EH (cell line): ENCODE results near the gene CDIP1.
"Not testable (repeated sequence)": the region's sequence is repeated elsewhere in the genome, so short reads cannot be mapped to it uniquely, and the experiment has no call there.

Experiments
- DNase-seq: peaks from one replicate; pipeline ENCODE4 v3.0.0-alpha.2; 2015; ENCODE audit warnings: low read depth

The CDIP1 gene

DNA sequence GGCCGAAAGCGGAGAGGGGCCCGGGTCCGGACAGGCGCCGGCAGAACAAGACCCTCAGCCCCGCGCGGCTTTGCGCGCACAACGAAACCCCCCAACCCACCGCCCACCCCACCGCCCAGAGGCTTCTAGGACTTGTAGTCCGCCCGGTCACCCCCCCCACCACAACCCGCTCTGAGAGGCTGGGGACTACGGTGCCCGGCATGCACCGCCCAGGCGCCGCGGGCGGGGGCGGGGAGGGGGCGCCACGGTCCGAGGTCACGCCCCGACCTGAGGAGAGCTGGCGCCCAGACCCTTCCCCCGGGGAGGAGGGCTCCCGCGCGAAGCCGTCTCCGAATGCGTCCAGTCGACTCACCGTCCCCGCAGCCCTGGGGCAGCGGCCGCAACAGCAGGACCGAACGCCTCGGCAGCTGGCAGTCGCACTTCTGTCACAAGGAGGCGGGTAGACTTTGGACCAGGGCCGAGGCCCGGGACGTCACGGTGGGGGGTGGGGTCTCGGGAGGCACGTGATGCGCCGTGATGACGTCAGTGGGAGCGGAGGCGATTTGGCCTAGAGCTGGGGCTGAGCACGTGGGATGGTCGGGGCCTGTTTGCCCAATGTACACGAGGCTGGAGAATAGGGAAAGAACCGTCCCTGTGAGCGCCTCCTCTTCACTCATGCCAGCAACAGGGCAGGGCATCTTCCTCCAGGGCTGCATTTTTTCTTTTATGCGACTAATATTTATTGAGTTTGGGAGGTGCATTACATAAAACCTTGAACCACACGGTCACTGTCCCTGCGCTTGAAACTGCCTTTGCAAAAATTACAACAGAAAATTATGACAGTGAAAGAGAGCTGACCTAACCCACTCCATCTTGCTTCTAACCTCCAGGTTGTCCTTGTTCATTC, at the start of gene CDIP1:
TSS of gene CDIP1 (minus strand) at position 424 of the 886 bp plus-strand sequence. CDS start 24,643 bp downstream, outside the sequence.
- DNase-seq, result peak; percentile 91

DNA sequence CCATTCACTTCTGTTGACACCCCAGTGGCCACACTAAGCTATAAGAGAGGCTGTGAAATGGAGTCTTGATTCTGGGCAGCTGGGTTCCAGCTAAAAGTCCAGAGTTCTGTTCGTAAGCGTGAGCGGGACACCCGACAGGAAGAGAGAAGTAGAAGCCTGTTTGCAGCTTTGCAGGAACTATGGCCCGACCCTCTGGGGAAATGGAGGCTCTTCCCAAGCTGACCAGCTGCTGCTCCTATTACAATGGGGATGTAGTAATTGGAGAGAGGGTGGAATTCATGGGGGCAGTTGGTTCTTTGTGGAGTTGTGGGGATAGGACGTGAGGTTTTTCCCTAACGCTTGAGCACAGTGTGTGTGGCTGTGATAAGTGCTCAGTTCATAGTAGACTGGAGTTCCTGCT, 47.7 kb upstream of the CDIP1 start:
- no peak for DNase-seq

DNA sequence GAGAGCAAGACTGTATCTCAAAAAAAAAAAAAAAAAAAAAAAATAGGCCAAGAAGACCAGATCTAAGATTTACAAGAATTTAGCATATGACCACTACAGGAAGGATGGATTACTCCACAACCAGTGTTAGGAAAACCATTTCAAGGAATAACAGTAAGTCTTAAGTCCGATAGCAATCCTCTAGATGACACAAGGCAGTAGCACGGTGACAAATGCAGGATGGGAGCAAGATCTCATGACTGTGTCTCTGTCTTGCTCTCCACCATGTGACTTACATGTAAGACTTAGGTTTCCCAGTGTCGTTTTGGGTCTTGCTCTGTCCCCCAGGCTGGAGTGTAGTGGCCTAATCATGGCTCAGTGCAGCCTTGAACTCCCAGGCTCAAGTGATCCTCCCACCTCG, 45.3 kb upstream of the CDIP1 start:
- DNase-seq, result no peak

DNA sequence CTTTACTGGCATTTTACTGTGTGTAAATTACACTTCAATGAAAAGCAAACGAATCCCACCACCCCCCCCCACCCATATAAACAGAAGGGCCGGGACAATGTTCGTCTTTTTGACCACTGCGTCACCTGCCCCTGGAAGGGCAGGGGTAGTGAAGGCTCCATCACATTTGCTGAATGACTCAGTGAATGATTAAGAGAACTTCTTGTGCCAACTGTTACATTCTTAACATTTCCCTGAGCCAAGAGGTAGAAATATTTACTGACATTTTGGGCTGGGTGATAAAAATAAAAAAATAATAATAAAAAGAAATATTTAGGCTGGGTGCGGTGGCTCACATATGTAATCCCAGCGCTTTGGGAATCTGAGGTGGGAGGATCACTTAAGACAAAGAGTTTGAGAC, 41.7 kb upstream of the CDIP1 start:
- DNase-seq, result peak; percentile 17

DNA sequence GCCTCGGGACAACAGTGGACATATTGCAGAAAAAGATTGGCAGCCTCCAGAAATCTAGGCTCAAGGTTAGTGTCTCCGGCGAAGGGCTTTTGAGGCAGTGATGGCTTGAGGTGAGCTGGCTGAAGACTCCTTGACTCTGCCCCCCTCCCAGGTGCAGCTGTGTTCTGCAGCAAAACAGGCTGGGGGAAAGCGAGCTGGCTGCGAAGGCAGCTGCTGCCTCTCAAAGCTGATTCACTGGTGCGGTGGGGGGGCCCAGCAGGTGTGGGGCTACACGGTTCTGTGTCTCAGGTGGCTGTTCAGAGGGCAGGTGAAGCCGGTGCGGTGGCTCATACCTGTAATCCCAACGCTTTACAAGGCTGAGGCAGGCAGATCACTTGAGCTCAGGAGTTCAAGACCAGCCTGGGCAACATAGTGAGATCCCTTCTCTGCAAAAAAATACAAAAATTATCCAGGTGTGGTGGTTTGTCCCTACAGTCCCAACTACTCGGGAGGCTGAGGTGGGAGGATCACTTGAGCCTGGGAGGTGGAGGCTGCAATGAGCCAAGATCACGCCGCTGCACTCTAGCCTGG, 40.5 kb upstream of the CDIP1 start:
- DNase-seq, result no peak

DNA sequence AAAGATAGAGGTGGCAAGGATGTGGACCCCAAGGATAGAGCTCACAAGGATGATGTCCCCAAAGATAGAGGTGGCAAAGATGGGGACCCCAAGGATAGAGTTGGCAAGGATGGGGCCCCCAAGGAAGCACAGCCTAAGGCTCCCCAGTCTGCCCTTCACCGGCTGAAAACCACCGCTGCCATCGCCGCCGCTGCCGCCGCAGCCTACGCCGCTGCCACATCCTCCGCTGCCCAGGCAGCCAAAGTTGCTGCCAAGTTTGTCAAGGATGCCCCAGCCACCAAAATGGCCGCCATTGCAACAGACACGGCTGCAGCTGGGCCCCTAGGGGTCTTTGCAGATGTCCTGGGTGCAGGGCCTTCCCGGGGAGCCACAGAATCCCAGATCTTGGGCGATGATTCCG, 37.4 kb upstream of the CDIP1 start:
- DNase-seq, result no peak

DNA sequence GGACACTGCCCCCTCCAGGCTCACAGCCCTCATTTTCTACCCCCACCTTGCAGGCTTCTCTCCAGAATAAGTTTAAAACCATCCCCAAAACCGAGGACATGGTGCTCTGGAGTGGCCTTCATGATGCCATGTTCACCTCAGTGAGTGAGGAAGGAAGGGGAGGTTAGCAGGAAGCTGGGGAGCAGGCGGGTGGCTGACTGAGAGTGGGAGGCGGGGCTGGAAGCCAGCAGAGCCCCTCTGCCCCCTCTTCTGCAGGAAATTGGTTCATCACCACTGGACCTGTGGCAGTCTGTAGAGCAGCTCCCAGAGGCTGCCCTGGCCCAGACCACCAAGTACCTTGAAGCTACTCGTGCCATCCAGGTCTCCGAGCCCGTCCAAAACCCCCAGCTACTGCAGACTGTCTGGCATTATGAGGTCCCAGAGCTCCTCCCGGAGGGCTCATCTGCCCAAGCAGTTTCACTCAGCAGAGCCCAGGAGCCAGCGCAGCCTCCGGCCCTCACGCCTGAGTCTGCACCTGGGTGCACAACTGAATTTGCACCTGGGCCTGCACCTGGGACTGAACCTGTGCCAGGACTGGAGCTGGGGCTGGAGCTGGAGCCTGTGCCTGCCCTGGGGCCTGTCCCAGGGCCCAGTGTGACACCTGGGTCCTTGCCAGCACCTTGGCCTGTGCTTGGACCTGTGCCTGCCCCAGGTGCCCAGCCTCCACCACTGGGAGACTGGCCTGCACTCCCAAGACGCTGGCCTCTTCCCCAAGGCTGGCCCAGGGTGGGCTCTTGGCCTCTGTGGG, 36.5 kb upstream of the CDIP1 start:
- DNase-seq, result no peak

DNA sequence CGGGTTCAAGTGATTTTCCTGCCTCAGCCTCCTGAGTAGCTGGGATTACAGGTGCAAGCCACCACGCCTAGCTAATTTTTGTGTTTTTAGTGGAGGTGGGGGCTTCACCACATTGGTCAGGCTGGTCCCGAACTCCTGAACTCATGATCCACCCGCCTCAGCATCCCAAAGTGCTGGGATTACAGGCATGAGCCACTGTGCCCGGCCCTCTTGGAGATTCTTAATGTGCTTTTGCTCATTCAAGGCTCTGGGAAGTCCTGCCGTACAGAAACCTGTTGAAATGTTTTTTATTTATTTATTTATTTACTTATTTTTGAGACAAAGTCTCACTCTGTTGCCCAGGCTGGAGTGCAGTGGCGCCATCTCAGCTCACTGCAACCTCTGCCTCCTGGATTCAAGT, 35.4 kb upstream of the CDIP1 start:
- DNase-seq, result not testable (repeated sequence)

DNA sequence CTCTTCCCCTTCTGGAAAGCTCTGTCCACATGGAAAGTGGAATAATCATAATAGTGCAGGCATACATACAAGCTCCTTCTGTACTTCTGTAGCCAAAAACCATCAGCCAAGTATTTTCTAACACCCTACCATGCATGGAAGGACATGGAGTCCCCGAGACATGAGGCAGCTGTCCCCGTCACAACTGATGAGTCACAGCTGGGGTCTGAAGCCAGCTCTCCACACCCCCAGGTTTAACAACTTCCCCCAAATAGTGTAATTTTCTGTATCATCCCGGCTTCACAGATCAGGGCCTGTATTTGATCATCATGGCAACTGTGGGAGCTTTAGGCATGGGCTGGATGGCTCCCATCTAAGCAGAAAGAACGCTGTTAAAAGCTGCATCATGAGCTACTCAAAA, 34.1 kb upstream of the CDIP1 start:
- DNase-seq, result peak; percentile 9

DNA sequence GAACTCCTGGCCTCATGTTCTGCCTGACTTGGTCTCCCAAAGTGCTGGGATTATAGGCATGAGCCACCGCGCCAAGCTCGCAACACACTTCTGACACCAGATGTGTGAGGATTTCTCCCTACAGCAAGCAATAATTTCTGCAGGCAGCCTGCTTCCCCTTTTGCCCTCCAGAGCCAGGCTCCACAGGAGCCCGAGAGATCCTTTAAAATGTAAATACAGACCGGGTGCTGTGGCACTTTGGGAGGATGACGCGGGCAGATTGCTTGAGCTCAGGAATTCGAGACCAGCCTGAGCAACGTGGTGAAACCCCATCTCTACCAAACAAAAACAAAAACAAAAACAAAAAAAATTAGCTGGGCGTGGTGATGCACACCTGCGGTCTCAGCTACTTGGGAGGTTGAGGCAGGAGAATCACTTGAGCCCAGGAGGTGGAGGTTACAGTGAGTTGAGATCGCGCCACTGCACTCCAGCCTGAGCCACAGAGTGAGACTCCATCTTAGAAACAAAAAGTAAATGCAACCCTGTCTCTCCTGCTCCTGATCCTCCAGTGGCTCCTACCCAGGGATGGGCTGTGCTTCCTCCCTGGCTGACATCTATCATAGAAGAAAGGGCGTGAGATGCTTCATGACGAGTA, 32.2 kb upstream of the CDIP1 start:
- no peak for DNase-seq

DNA sequence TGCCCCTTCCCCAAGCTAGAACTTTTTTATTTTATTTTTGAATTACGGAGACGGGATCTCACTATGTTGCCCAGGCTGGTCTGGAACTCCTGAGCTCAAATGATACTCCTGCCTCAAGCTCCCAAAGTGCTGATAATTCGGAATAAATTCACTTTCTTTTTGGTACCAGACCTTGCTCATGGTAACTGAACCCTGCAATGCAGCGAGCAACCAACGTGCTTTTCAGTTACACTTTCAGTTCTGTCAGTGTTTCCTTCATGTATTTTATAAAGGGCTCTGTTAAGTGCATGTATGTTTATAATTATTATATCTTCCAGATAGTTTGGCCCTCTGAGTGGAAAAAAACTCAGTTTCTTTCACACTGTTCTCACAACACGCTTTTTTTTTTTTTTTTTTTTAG, 31.5 kb upstream of the CDIP1 start:
- DNase-seq, result no peak

DNA sequence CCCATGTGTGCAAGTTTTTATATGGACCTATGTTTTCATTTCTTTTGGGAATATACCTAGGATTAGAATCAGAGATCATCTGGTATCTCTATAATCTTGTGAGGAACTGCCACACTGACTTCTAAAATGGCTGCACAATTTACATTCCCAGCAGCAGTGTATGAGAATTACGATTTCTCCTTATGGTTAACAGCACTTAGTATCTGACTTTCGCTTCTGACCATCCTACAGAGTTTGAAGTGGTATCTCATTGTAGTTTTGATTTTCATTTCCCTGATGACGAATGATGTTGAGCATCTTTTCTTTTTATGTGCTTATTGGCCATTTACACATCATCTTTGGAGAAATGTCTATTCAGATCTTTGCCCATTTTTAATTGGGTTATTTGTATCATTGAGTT, 27.6 kb upstream of the CDIP1 start:
- no peak for DNase-seq

DNA sequence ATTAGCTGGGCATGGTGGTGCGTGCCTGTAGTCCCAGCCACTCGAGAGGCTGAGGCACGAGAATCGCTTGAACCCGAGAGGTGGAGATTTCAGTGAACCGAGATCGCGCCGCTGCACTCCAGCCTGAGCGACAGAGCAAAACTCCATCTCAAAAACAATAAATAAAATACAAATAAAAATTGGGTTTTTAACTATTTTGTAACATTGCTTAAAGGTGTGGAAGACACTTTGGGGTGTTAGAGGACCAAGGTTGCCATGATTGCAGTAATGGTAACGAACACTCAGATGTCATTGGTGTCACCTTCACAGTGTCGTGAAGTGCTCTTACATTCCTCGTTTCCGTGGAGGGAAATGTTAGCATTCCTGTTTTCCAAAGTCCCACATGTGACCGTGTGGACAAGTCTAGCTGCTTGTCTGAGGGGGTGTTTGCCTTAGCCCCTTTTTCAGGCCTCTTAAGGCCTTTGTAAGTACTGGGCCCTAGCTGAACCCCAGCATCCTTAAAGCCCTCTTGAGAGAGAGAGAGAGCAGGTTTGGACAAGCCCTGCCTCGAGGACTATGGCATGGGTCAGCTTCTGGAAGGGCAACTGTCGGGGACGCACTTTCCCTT, 26.2 kb upstream of the CDIP1 start:
- DNase-seq, result no peak

DNA sequence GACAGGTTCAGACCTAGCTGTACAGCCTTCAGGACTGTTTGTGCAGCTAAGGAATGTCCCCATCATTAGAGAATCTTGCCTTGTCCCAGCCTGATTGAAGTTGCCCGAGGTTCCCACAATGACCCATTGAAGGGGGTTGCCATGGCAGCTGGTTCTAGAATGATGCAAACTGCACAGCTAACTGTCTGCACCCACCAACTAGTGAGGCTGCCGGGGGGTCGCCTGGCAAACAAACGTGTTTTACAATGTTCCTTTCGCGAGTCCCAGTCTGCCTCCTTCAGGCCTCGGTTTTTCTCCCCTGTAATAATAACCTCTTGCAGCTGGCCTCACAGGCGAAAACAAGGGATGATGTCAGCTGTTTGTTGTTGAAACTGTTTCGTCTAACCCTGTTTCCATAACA, 23.0 kb upstream of the CDIP1 start:
- no peak for DNase-seq

DNA sequence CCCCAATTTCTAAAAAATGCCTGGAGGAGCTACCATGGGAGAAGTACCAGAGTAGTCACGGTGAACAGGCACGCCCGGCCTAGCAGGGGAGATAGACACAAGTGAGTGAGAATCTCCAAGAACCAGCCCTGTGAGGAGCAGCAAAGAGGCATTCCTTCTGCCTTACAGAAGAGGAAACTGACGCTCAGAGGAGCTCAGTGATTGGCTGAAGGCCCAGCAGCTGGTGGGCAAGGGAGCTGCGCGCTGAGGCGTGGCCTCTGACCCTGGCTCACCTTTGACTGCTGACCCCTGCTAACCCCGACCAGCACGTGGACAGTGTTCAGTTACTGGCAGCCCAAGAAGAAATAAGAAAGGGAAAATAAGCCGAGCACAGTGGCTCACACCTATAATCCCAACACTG, 19.4 kb upstream of the CDIP1 start:
- no peak for DNase-seq

DNA sequence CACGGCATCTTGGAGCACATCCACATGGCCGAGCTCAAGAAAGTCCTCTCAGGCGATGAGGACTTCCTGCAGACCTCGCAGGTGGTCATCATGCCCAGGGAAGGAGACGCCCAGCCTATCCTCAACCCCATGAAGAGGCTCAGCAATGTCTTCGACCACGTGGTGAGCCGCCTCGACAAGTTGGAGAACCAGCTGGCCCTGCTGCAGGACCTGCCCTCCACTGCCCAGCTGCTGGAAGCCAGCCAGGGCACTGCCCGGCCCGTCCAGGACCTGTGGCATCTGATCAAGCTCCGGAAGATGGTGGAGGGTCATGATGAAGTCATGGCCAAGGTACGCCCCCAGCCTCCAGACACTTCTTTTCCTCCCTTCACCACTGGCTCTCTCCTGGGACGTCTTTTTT, 18.0 kb upstream of the CDIP1 start:
- no peak for DNase-seq

DNA sequence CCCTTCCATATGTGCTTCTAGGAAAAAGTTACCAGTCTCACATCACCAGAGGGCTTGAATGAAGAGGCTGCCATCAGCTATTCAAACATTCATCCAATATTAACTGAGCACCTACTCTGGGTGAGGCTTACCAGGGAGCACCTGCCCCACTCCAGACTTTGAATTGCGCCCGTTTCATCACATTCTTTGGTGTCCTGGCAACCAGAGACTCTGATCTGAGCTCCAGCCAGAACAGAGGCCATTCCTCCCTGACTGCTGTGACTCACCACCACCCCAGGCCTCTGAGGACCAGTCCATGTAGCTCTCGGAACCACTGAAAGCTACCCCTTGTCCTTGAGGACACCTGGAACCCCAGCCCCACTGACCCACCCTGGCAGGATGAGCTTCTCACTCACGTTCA, 17.5 kb upstream of the CDIP1 start, which contains the start of gene C16orf96:
TSS of gene C16orf96 (plus strand) at position 229 of the 400 bp plus-strand sequence. CDS start at position 379, 150 bp downstream.
- peak; percentile 22 for DNase-seq

DNA sequence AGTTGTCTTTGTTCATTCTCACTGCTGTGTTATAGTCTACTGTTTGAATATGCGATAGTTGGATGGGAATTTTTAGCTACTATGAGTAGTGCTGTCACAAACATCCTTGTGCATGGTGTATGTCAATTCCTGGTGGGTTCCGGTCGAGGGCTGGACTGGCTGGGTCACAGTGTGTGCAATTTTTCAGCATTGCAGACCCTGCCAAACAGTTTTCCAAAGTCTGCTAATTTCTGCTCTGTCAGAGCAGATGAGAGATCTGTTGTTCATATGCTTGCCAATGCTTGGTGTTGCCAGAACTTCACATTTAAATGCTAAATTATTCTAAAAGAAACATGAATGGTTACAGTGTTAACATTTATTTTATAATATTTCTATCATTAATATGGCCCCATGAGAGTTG, 14.0 kb upstream of the CDIP1 start:
- DNase-seq, result no peak

DNA sequence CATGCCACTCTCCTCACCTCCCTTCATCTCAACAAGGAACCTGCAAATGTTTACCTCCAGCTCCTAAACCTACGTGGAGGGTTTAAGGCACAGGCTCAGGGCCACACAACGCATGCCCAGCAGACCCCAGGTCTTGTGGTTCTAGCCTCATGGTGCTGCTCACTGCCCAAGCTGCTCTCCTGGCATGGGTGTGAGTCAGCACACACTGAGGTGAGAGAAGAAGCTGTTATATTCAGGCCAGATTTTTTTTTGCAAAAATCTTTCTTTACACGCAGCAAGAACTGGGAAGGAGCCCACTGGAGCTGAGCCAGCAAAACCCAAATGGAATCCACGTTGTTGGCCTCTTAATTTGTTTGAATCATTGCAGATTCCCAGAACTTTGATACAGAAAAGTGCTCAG, 12.0 kb upstream of the CDIP1 start:
- DNase-seq, result peak; percentile 23

DNA sequence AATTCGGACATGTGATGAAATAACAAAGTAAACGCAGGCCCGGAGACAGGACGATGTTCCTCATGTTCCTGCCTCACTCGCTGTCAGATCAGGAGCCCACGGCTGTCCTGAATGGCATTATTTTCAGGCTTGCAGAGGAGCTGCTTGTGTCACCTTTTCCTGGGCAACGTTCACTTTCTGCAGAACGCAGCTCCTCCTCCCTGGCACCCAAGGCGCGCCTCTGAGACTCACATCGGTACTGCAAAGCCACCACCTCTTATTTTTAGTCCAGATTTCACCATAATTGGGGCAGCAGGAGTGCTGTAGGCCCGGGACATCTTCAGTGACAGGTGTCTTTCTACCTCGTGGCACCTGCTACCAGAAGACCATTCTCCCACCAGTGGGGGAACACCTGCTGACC, 9.6 kb upstream of the CDIP1 start:
- no peak for DNase-seq

DNA sequence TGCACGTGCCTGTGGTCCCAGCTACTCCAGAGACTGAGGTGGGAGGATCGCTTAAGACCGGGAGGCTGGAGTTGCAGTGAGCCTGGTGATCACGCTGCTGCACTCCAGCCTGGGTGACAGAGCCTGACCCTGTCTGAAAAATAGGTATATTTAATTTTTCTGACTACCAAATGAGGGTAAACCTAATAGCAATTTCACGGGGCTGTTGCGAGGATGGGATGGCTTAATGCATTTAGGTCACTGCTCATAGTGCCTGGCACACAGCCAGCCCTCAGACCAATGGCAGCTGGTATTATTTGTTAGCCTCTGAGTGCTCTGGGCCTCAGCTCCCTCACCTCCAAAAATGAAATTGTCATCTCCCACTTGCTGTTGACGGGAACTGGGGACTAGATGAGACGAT, 5.9 kb upstream of the CDIP1 start:
- DNase-seq, result no peak

DNA sequence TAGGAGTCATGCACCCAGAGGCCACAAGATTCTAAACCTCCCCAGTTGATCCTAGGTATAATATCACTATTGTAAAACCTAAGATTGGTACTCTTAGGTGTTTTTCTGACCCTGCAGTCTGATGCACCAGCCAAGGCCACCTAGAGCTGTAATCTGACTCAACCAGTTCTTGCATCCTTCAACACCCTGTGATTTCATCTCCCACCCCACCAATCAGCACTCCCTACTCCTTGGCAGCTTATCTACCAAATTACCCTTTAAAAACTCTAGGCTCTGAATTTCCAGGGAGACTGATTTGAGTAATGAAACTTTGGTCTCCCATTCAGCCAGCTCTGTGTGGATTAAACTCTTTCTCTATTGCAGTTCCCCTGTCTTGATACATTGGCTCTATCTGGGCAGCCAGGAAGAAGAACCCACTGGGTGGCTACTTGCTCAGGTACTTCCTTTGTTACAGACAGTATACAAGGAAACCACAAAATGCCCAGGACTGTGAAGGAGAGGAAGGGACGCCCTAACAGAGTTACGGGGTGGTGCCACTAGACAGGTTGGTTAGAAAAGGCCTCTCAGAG, 1.2 kb upstream of the CDIP1 start:
- no peak for DNase-seq
